Measurements from ENCODE around the gene CDKL2. TPM values are rescaled to one million over a fixed set of nuclear protein-coding genes. Genes with fewer than 3 reads are reported as not detected.

Gene CDKL2
- total and polyA plus RNA-seq, 2 donors (not counting 1 experiment from before 2014, with no cell fraction given): 0.81 TPM; not detected in 1

DNA sequence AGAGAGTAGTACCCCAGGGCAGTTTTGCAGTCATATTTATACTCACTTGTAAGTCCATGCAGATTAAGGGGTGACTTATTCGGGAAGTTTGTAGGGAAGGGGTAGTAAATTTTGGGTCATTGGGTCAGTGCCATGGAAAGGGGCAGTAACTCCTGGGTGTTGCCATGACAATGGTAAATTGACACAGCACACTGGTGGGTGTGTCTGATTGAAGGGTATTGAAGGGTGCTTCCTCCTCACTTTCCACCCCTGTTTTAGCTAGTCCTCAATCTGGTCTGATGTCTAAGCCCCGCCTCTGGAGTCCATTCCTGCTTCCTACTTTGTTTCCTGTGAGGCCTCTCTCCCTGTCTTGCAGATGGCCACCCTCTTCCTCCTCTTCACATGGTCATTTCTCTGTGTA lies 62.6 kb downstream of the CDKL2 start:
- DNase-seq (no peak), ATAC-seq (ENCODE audit: low read depth) (no peak)
- Histone ChIP-seq H3K4me1 (ENCODE audit: control insufficient read depth in 2 of 2, insufficient read depth in 2 of 2, low read length in 2 of 2) (peaks cover 0 to 4% of the 10 kb centered on the region in 2 donors), H3K9ac (ENCODE audit: low read length) (no peak overlapping the region), H3K4me3 (ENCODE audit: control extremely low read depth in 1 of 5, extremely low read depth in 1 of 5, insufficient read depth in 1 of 5, low read depth in 2 of 5, low read length in 4 of 5) (no peak overlapping the region), H3K27ac (ENCODE audit: low read length in 2 of 2) (no peak overlapping the region), H3K27me3 (replicated peaks in 1 of 4; ENCODE audit: control extremely low read depth in 1 of 4, control insufficient read depth in 3 of 4, insufficient read depth in 4 of 4, low read length in 3 of 4) (no peaks in the 10 kb centered on the region), H3K9me3 (ENCODE audit: control extremely low read depth in 1 of 3, control insufficient read depth in 2 of 3, insufficient read depth in 1 of 3, low read length in 2 of 3) (no peaks in the 10 kb centered on the region), H3K79me2 (ENCODE audit: control insufficient read depth, insufficient read depth, low read length) (no peaks in the 10 kb centered on the region), H4K20me1 (ENCODE audit: control insufficient read depth, insufficient read depth, low read length, poor library complexity, severe bottlenecking) (no peaks in the 10 kb centered on the region), H2AFZ (ENCODE audit: insufficient read depth, low read depth, low read length, poor library complexity, severe bottlenecking) (no peak overlapping the region), H3K4me2 (replicated peaks; ENCODE audit: low read depth, low read length, poor library complexity, severe bottlenecking) (no peak overlapping the region), H3K36me3 (replicated peaks in 1 of 2; ENCODE audit: control extremely low read depth in 1 of 2, control insufficient read depth in 1 of 2, extremely low read depth in 1 of 2, insufficient read depth in 2 of 2, low read length in 1 of 2) (no peaks in the 10 kb centered on the region)
- TF ChIP-seq, protein P1, sequence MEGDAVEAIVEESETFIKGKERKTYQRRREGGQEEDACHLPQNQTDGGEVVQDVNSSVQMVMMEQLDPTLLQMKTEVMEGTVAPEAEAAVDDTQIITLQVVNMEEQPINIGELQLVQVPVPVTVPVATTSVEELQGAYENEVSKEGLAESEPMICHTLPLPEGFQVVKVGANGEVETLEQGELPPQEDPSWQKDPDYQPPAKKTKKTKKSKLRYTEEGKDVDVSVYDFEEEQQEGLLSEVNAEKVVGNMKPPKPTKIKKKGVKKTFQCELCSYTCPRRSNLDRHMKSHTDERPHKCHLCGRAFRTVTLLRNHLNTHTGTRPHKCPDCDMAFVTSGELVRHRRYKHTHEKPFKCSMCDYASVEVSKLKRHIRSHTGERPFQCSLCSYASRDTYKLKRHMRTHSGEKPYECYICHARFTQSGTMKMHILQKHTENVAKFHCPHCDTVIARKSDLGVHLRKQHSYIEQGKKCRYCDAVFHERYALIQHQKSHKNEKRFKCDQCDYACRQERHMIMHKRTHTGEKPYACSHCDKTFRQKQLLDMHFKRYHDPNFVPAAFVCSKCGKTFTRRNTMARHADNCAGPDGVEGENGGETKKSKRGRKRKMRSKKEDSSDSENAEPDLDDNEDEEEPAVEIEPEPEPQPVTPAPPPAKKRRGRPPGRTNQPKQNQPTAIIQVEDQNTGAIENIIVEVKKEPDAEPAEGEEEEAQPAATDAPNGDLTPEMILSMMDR (IDR thresholded peaks at IDR 0.05): no peak
- no peak for TF ChIP-seq EZH2 (IDR thresholded peaks at IDR 0.05; ENCODE audit: borderline replicate concordance, insufficient read depth, low read depth, low read length, poor library complexity, severe bottlenecking)
- POLR2A ChIA-PET: no interaction called here
- H3K27me3 Mint-ChIP-seq: peaks cover 17% of the 10 kb centered on the region
- H3K9me3 Mint-ChIP-seq (ENCODE audit: insufficient read depth): no peaks in the 10 kb centered on the region
- peaks cover 5% of the 10 kb centered on the region for H3K4me1 Mint-ChIP-seq
- WGBS (ENCODE audit: insufficient coverage): no CpG with 5 or more reads among the region's 2 CpGs
- intact Hi-C loops (cut with micrococcal nuclease): no loop called here
- H3K27ac Mint-ChIP-seq: no peak overlapping the region
- no peak overlapping the region for H3K4me3 Mint-ChIP-seq
- CTCF ChIA-PET: interaction anchor here (0.5 to 0.7 kb wide), 2 partner anchors 280 to 690 kb away, joined by 4 read pairs; no protein-coding TSS in a partner anchor

DNA sequence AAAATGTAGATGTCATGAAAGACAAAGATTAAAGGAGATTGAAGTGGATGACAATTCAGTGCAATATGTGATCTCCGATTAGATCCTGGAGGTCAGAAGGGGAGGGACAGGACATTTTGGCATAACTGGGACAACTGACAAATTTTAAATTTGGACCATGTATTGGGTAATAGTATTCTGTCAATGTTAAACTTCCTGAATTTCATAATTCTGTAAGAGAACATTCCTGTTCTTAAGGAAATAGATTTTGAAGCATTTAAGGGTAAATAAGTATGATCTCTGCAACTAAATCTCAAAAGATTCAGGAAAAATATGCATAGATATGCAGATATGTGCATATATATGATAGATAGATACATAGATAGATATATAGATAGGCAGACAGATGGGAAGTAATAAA lies 63.4 kb downstream of the CDKL2 start:
- DNase-seq (no peak), ATAC-seq (ENCODE audit: low read depth) (no peak)
- no peak overlapping the region for H3K4me2 ChIP-seq (replicated peaks; ENCODE audit: low read depth, low read length, poor library complexity, severe bottlenecking)
- no peaks in the 10 kb centered on the region for H4K20me1 ChIP-seq (ENCODE audit: control insufficient read depth, insufficient read depth, low read length, poor library complexity, severe bottlenecking)
- ChIA-PET POLR2A (no interaction called here), CTCF (interaction anchor here (0.6 kb wide), 1 partner anchor 173 kb away, joined by 3 read pairs; no protein-coding TSS in a partner anchor)
- no peaks in the 10 kb centered on the region for H3K36me3 ChIP-seq (replicated peaks in 1 of 2; ENCODE audit: control extremely low read depth in 1 of 2, control insufficient read depth in 1 of 2, extremely low read depth in 1 of 2, insufficient read depth in 2 of 2, low read length in 1 of 2)
- intact Hi-C loops (cut with micrococcal nuclease): no loop called here
- no peaks in the 10 kb centered on the region for H3K9me3 Mint-ChIP-seq (ENCODE audit: insufficient read depth)
- H3K4me1 ChIP-seq (ENCODE audit: control insufficient read depth in 2 of 2, insufficient read depth in 2 of 2, low read length in 2 of 2): peaks cover 0 to 4% of the 10 kb centered on the region in 2 donors
- no peak overlapping the region for H3K9ac ChIP-seq (ENCODE audit: low read length)
- H3K4me3 ChIP-seq (ENCODE audit: control extremely low read depth in 1 of 5, extremely low read depth in 1 of 5, insufficient read depth in 1 of 5, low read depth in 2 of 5, low read length in 4 of 5): no peak overlapping the region
- H3K27me3 ChIP-seq (replicated peaks in 1 of 4; ENCODE audit: control extremely low read depth in 1 of 4, control insufficient read depth in 3 of 4, insufficient read depth in 4 of 4, low read length in 3 of 4): no peaks in the 10 kb centered on the region
- peaks cover 5% of the 10 kb centered on the region for H3K4me1 Mint-ChIP-seq
- no peak overlapping the region for H2AFZ ChIP-seq (ENCODE audit: insufficient read depth, low read depth, low read length, poor library complexity, severe bottlenecking)
- peaks cover 19% of the 10 kb centered on the region for H3K27me3 Mint-ChIP-seq
- H3K79me2 ChIP-seq (ENCODE audit: control insufficient read depth, insufficient read depth, low read length): no peaks in the 10 kb centered on the region
- H3K9me3 ChIP-seq (ENCODE audit: control extremely low read depth in 1 of 3, control insufficient read depth in 2 of 3, insufficient read depth in 1 of 3, low read length in 2 of 3): no peaks in the 10 kb centered on the region
- no peak overlapping the region for H3K27ac ChIP-seq (ENCODE audit: low read length in 2 of 2)
- 100% methylated on average over 1 of the region's 1 CpG for WGBS (ENCODE audit: insufficient coverage)
- no peak overlapping the region for H3K4me3 Mint-ChIP-seq
- no peak overlapping the region for H3K27ac Mint-ChIP-seq
- TF ChIP-seq, protein P1 (IDR thresholded peaks at IDR 0.05): no peak
- TF ChIP-seq EZH2 (IDR thresholded peaks at IDR 0.05; ENCODE audit: borderline replicate concordance, insufficient read depth, low read depth, low read length, poor library complexity, severe bottlenecking): no peak

All from B cell (primary cell).